Naive thymus-derived CD8-positive, alpha-beta T cell (primary cell): ENCODE data around the gene FRMD5. TPM values are rescaled to one million over a fixed set of nuclear protein-coding genes. Genes with fewer than 3 reads are reported as not detected.

ENCODE experiments used
- ATAC-seq, 2 donors: fragments of 150-1000 bp; cut with Tn5 transposase in 1 of 2; sonication (Bioruptor Pico), chemical (Tn5 transposase) in 1 of 2; 1 replicate in 1 of 2; 2 replicates in 1 of 2; pipeline ENCODE4 v1.10.0; 2021; ENCODE audit warnings: mild to moderate bottlenecking in 2 of 2, moderate library complexity in 2 of 2
- POLR2A ChIA-PET: fragments of 350-600 bp; sonication (Branson Sonifier 250); formaldehyde crosslinking; loops from one replicate; lab custom pipeline; 2021; ENCODE audit warnings: antibody characterized with exemption; lab: Charles Lee
- DNase-seq, 10 donors: peaks; one replicate each; pipeline versions ENCODE4 v3.0.0 to v3.0.0-alpha.2; 2020 to 2022
- H3K27ac Mint-ChIP-seq, 10 donors: one replicate each; pipeline ENCODE4 v1.8.0; 2020 to 2022; ENCODE audit warnings: mild to moderate bottlenecking in 10 of 10, mixed read lengths in 10 of 10, moderate library complexity in 4 of 10, inconsistent platforms in 1 of 10
- H3K27me3 Mint-ChIP-seq, 5 donors: one replicate each; pipeline ENCODE4 v1.8.0; 2021 to 2022; ENCODE audit warnings: mixed read lengths in 5 of 5
- H3K36me3 Mint-ChIP-seq, 3 donors: one replicate each; pipeline ENCODE4 v1.8.0; 2020 to 2022; ENCODE audit warnings: mixed read lengths in 3 of 3, mild to moderate bottlenecking in 2 of 3, inconsistent platforms in 1 of 3
- H3K4me1 Mint-ChIP-seq, 4 donors: one replicate each; pipeline ENCODE4 v1.8.0; 2021 to 2022; ENCODE audit warnings: mixed read lengths in 4 of 4
- H3K4me3 Mint-ChIP-seq, 10 donors: one replicate each; pipeline ENCODE4 v1.8.0; 2020 to 2022; ENCODE audit warnings: mild to moderate bottlenecking in 10 of 10, mixed read lengths in 10 of 10, moderate library complexity in 6 of 10, inconsistent platforms in 1 of 10
- H3K9me3 Mint-ChIP-seq, 9 donors: one replicate each; pipeline ENCODE4 v1.8.0; 2020 to 2022; ENCODE audit warnings: mixed read lengths in 9 of 9, mild to moderate bottlenecking in 3 of 9, inconsistent platforms in 1 of 9, moderate library complexity in 1 of 9
- polyA plus RNA-seq, 3 donors: library from polyadenylated mRNA; unstranded; fragments of 300-500 nt; fragmentation: Illumina TruSeq; gene quantifications; one replicate each; pipeline ENCODE4 v1.2.3, GENCODE V29; 2021
- total RNA-seq, 8 experiments: library from RNA in 2 of 8; stranded (reverse) in 2 of 8; gene quantifications; one replicate each; pipeline ENCODE4 v1.2.3 and lab custom pipeline; 2021 to 2026

The FRMD5 gene
- total and polyA plus RNA-seq, 5 experiments from 2014 or later: 0.14 to 0.21 (median 0.18) TPM; not detected in 1

GRCh38 chr15:43950531-43950930 is 244.5 kb downstream of the FRMD5 start:
- peaks cover 7 to 26% (median 11%) of the 10 kb centered on the region in 5 donors for H3K27me3 Mint-ChIP-seq
- H3K27ac Mint-ChIP-seq: peak overlapping the region in 1 of 10 donors; percentile 2
- H3K9me3 Mint-ChIP-seq: peaks cover 0 to 2% (median 0%) of the 10 kb centered on the region in 9 donors
- peaks cover 0 to 2% (median 0%) of the 10 kb centered on the region in 4 donors for H3K4me1 Mint-ChIP-seq
- peaks cover 0 to 4% (median 0%) of the 10 kb centered on the region in 3 donors for H3K36me3 Mint-ChIP-seq
- H3K4me3 Mint-ChIP-seq: no peak overlapping the region
- ATAC-seq (no peak), DNase-seq (no peak)
- POLR2A ChIA-PET: no interaction called here

GRCh38 chr15:43948691-43949325 is 246.3 kb downstream of the FRMD5 start:
- H3K9me3 Mint-ChIP-seq: peaks cover 0 to 2% (median 0%) of the 10 kb centered on the region in 9 donors
- H3K27ac Mint-ChIP-seq: no peak overlapping the region
- no peak for DNase-seq
- no peak overlapping the region for H3K4me3 Mint-ChIP-seq
- H3K36me3 Mint-ChIP-seq: peaks cover 0 to 4% (median 0%) of the 10 kb centered on the region in 3 donors
- ATAC-seq: no peak
- peaks cover 8 to 26% (median 9%) of the 10 kb centered on the region in 5 donors for H3K27me3 Mint-ChIP-seq
- POLR2A ChIA-PET: no interaction called here
- H3K4me1 Mint-ChIP-seq: peaks cover 0 to 2% (median 0%) of the 10 kb centered on the region in 4 donors

GRCh38 chr15:43943511-43943910 is 251.6 kb downstream of the FRMD5 start:
- Mint-ChIP-seq H3K36me3 (peaks cover 0 to 4% (median 0%) of the 10 kb centered on the region in 3 donors), H3K4me1 (no peaks in the 10 kb centered on the region), H3K27ac (no peak overlapping the region), H3K27me3 (peaks cover 8 to 16% (median 15%) of the 10 kb centered on the region in 5 donors), H3K9me3 (peaks cover 0 to 2% (median 0%) of the 10 kb centered on the region in 9 donors), H3K4me3 (no peak overlapping the region)
- POLR2A ChIA-PET: no interaction called here
- DNase-seq (no peak), ATAC-seq (no peak)

- peaks cover 0 to 2% (median 0%) of the 10 kb centered on the region in 9 donors for H3K9me3 Mint-ChIP-seq
- POLR2A ChIA-PET: no interaction called here
- ATAC-seq (no peak), DNase-seq (no peak)
- H3K27ac Mint-ChIP-seq: no peak overlapping the region
- no peak overlapping the region for H3K4me3 Mint-ChIP-seq
- H3K27me3 Mint-ChIP-seq: peaks cover 8 to 21% (median 16%) of the 10 kb centered on the region in 5 donors
- peaks cover 0 to 4% (median 0%) of the 10 kb centered on the region in 3 donors for H3K36me3 Mint-ChIP-seq
- H3K4me1 Mint-ChIP-seq: no peaks in the 10 kb centered on the region
Observed at GRCh38 chr15:43942194-43942593, 252.9 kb downstream of the FRMD5 start.

GRCh38 chr15:43941555-43941954 is 253.5 kb downstream of the FRMD5 start:
- DNase-seq: no peak
- peaks cover 0 to 2% (median 0%) of the 10 kb centered on the region in 9 donors for H3K9me3 Mint-ChIP-seq
- H3K27me3 Mint-ChIP-seq: peaks cover 6 to 24% (median 11%) of the 10 kb centered on the region in 5 donors
- peaks cover 0 to 4% (median 0%) of the 10 kb centered on the region in 3 donors for H3K36me3 Mint-ChIP-seq
- no peak overlapping the region for H3K4me3 Mint-ChIP-seq
- no peak for ATAC-seq
- POLR2A ChIA-PET: no interaction called here
- no peaks in the 10 kb centered on the region for H3K4me1 Mint-ChIP-seq
- H3K27ac Mint-ChIP-seq: peak overlapping the region in 1 of 10 donors; percentile 18

- Mint-ChIP-seq H3K9me3 (peaks cover 0 to 2% (median 0%) of the 10 kb centered on the region in 9 donors), H3K4me3 (no peak overlapping the region), H3K36me3 (peaks cover 0 to 3% (median 0%) of the 10 kb centered on the region in 3 donors), H3K27ac (no peak overlapping the region), H3K27me3 (peaks cover 3 to 24% (median 6%) of the 10 kb centered on the region in 5 donors), H3K4me1 (no peaks in the 10 kb centered on the region)
- ATAC-seq (no peak), DNase-seq (no peak)
- POLR2A ChIA-PET: no interaction called here
Observed at GRCh38 chr15:43941071-43941470, 254.0 kb downstream of the FRMD5 start.

- no peak for ATAC-seq
- H3K27ac Mint-ChIP-seq: peak overlapping the region in 1 of 10 donors; percentile 16
- H3K9me3 Mint-ChIP-seq: no peaks in the 10 kb centered on the region
- POLR2A ChIA-PET: no interaction called here
- peaks cover under 1 to 25% (median 7%) of the 10 kb centered on the region in 5 donors for H3K27me3 Mint-ChIP-seq
- no peaks in the 10 kb centered on the region for H3K36me3 Mint-ChIP-seq
- H3K4me1 Mint-ChIP-seq: no peaks in the 10 kb centered on the region
- no peak overlapping the region for H3K4me3 Mint-ChIP-seq
- DNase-seq: no peak
Observed at GRCh38 chr15:43939070-43939469, 256.0 kb downstream of the FRMD5 start.

- DNase-seq (no peak), ATAC-seq (no peak)
- H3K27ac Mint-ChIP-seq: no peak overlapping the region
- H3K4me1 Mint-ChIP-seq: no peaks in the 10 kb centered on the region
- H3K9me3 Mint-ChIP-seq: no peaks in the 10 kb centered on the region
- POLR2A ChIA-PET: no interaction called here
- no peak overlapping the region for H3K4me3 Mint-ChIP-seq
- H3K27me3 Mint-ChIP-seq: peaks cover 1 to 25% (median 16%) of the 10 kb centered on the region in 5 donors
- H3K36me3 Mint-ChIP-seq: no peaks in the 10 kb centered on the region
Observed at GRCh38 chr15:43934480-43934879, 260.6 kb downstream of the FRMD5 start.

GRCh38 chr15:43932907-43933306 is 262.2 kb downstream of the FRMD5 start:
- Mint-ChIP-seq H3K36me3 (no peaks in the 10 kb centered on the region), H3K27me3 (peaks cover 0 to 25% (median 16%) of the 10 kb centered on the region in 5 donors), H3K4me3 (no peak overlapping the region), H3K9me3 (no peaks in the 10 kb centered on the region), H3K4me1 (no peaks in the 10 kb centered on the region), H3K27ac (no peak overlapping the region)
- no peak for ATAC-seq
- no peak for DNase-seq
- POLR2A ChIA-PET: no interaction called here

GRCh38 chr15:43931790-43932435 is 263.2 kb downstream of the FRMD5 start:
- POLR2A ChIA-PET: no interaction called here
- Mint-ChIP-seq H3K4me1 (no peaks in the 10 kb centered on the region), H3K9me3 (no peaks in the 10 kb centered on the region), H3K27me3 (peaks cover 0 to 25% (median 18%) of the 10 kb centered on the region in 5 donors), H3K4me3 (no peak overlapping the region), H3K36me3 (no peaks in the 10 kb centered on the region), H3K27ac (no peak overlapping the region)
- no peak for DNase-seq
- ATAC-seq: no peak

- POLR2A ChIA-PET: no interaction called here
- no peak for ATAC-seq
- no peaks in the 10 kb centered on the region for H3K36me3 Mint-ChIP-seq
Observed at GRCh38 chr15:43931119-43931518, 264.0 kb downstream of the FRMD5 start.

GRCh38 chr15:43930556-43930955 is 264.5 kb downstream of the FRMD5 start:
- H3K27me3 Mint-ChIP-seq: peaks cover 2 to 25% (median 15%) of the 10 kb centered on the region in 5 donors
- H3K4me3 Mint-ChIP-seq: no peak overlapping the region
- no peaks in the 10 kb centered on the region for H3K36me3 Mint-ChIP-seq
- H3K9me3 Mint-ChIP-seq: no peaks in the 10 kb centered on the region
- DNase-seq (no peak), ATAC-seq (no peak)
- POLR2A ChIA-PET: no interaction called here
- no peak overlapping the region for H3K27ac Mint-ChIP-seq
- H3K4me1 Mint-ChIP-seq: no peaks in the 10 kb centered on the region

More at GRCh38 chr15:43931119-43931518, 264.0 kb downstream of the FRMD5 start:
- DNase-seq: no peak
- H3K4me1 Mint-ChIP-seq: no peaks in the 10 kb centered on the region
- no peaks in the 10 kb centered on the region for H3K9me3 Mint-ChIP-seq
- no peak overlapping the region for H3K4me3 Mint-ChIP-seq
- no peak overlapping the region for H3K27ac Mint-ChIP-seq
- H3K27me3 Mint-ChIP-seq: peaks cover 0 to 25% (median 16%) of the 10 kb centered on the region in 5 donors

GRCh38 chr15:43930079-43930478 is 265.0 kb downstream of the FRMD5 start:
- Mint-ChIP-seq H3K27me3 (peaks cover 2 to 25% (median 13%) of the 10 kb centered on the region in 5 donors), H3K4me1 (no peaks in the 10 kb centered on the region), H3K36me3 (no peaks in the 10 kb centered on the region), H3K27ac (no peak overlapping the region), H3K4me3 (no peak overlapping the region), H3K9me3 (no peaks in the 10 kb centered on the region)
- POLR2A ChIA-PET: interaction anchor here (0.6 kb wide), 1 partner anchor 19 kb away, joined by 3 read pairs; no protein-coding TSS in a partner anchor
- DNase-seq: no peak
- no peak for ATAC-seq
